Activated effector memory CD4-positive, alpha-beta T cell treated with Interleukin-2 at 50 U/mL for 16 hours (primary cell): ENCODE results near the gene SIRPA.

Experiments used
- DNase-seq: peaks from one replicate; pipeline ENCODE4 v3.0.0-alpha.2; 2020

The SIRPA gene

GRCh38 chr20:1952737-1953530 lies 57.7 kb downstream of the SIRPA start:
- no peak for DNase-seq

- no peak for DNase-seq
Measured at GRCh38 chr20:1953621-1954020, 58.4 kb downstream of the SIRPA start.

- no peak for DNase-seq
Measured at GRCh38 chr20:1955217-1955616, 60.0 kb downstream of the SIRPA start.

DNA sequence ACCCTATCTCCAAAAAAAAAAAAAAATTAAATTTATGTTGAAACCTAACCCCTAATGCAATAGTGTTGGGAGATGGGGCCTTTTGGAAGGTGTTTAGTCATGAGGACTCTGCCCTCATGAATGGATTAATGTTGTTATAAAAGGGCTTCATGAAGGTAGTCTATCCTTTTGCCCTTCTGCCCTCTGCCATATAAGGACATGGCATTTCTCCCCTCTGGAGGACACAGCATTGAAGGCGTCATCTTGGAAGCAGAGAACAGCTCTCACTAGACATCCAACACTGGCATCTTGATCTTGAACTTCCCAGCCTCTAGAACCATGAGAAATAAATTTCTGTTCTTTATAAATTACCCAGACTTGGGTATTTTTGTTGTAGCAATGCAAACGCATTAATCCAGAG lies 63.2 kb downstream of the SIRPA start:
- DNase-seq: no peak

DNA sequence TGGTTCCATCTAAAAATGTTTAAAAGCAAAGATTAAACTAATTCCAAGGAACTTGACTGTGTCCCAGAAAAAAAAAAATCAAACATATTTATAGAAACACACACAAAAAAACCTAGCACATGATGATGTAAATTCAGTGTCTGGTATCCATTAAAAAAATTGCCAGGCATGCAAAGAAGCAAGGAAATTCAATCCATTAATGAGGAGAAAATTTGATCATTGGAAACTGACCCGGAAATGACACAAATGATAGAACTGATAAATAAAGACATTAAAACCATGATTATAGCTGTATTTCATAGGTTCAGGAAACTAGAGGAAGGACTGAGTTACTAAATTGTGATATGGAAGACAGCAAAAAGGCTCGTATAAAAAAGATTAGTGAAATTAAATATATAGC lies 63.9 kb downstream of the SIRPA start:
- no peak for DNase-seq

DNA sequence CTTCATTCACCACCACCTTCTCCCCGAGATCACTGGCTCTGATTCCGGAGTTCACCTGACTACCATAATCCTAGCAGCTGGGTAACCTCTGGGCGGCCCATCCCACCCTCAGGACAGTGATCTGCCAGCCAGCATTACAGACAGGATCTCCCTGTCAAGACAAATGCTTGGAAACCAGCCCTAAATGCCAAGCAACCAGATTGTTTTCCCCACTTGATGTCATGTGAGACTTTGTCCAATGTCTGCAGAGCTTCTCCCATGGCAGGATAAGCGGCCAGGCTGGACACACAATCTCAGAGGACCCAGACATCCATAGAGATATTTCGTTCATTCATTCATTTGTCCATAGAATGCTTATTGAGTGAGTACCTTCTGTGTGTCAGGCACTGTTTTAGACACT lies 66.2 kb downstream of the SIRPA start:
- no peak for DNase-seq

DNA sequence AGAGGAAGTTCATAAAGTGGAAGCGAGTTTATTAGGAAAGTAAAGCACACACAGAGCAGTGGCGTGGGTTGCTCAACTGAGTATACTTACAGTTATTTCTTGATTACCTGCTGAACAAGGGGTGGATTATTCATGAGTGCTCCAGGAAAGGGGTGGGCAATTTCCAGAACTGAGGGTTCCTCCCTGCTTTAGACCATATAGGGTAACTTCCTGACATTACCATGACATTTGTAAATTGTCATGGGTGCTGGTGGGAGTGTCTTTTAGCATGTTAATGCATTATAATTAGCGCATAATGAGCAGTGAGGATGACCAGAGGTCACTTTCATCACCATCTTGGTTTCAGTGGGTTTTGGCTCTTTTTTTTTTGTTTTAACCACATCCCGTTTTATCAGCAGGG lies 68.9 kb downstream of the SIRPA start:
- no peak for DNase-seq

DNA sequence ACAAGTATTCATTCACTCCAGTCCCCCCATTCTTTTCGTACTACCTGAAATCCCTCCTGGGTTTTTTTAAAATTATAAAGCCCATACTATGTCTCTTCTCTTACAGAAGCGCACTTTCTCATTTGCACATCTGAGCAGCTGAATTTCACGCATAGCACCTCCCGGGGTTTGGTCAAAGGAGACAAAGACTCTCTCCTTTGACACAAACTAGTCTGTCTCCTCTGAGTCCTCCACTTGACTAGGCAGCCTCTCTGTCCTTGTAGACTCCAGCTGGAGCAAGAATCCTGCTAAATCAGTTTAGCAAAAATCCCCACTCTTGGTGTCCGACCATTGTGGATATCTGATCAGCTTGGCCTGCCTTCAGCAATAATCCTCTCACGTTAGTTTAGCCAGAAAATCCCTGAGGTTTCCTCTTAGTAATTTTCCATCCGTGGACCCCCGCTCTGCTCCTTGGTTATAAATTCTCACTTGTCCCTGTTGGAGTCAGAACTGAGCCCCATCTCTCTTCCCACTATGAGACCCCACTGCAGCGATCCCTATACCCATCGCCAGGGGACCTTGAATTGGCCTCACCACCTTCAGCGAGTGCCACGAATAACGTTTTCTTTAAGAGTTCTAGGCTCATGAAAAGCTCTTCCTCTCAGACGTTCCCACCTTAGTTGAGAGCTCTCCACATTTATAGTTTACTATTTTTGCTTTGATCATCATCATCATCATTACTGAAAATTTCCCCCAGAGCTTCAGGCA lies 69.6 kb downstream of the SIRPA start:
- DNase-seq: no peak

DNA sequence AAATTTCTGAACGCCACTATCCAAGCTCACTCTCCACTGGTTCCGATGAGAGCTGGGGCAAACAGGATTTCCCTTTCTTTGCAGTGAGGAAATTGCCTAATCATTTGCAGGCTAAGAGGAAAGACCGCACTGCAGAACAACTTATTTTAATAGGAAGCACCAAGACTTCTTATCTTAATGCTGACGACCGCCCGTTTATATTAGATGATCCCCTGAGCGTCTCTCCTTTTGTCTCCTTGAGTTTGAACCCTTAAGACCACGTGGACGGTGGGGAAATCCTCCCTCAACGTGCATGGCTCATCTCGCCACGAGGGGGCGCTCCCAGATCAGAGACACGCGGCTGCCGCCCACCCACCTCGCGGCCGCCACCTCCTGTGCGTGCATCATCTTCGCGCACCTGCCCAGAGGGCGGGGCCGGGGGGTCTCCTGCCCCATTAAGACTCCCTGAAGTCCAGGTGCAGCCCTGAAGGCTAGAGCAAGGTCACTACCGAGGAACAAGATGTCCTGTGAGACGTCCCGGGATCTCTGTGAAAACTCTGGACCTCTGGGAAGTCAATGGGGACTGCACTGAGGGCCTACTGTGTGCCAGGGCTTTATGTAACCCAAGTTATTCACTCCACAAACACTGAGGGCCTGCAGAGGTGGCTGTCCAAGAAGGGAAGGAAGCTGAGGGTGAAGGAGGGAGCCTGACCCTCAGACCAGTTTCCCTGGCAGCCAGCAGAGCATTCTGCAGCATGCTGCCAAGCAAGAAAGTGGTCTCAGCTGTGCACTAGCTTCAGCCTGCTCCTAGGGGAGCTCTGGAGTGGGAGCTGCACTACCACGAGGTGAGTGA lies 70.5 kb downstream of the SIRPA start:
- DNase-seq: peak; percentile 43

GRCh38 chr20:1968964-1969363 lies 73.8 kb downstream of the SIRPA start:
- no peak for DNase-seq

DNA sequence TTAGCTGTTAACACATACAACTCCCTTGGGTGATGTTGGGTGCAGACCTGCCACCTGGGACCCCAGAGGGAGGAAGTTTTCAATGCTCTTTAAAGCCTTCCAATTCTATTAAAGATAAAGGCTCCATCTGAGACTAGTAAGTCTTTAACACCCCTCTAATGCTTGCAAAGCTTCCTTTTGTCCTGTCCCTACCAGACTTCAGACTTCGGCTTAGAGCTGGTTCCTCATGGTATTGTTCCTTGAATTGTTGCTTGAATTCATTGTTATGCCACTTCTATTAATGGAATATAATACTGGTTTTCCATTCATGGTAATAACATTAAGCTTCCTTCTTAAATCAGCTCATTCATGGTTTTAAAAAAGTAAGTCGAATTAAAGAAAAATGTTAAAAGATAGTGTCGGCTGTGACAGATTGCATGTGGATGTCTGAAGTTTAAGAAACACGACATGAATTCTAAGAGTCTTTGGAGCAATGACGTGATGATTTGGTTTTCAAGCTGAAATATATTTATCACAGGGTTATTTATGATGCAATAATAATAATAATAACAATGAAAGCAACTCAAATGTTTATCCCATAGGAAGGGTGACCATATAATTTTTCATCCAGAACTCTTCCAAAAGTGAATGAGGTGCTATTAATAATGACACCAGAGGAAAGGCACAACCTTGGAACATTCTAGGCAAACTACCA lies 76.8 kb downstream of the SIRPA start:
- DNase-seq: no peak

DNA sequence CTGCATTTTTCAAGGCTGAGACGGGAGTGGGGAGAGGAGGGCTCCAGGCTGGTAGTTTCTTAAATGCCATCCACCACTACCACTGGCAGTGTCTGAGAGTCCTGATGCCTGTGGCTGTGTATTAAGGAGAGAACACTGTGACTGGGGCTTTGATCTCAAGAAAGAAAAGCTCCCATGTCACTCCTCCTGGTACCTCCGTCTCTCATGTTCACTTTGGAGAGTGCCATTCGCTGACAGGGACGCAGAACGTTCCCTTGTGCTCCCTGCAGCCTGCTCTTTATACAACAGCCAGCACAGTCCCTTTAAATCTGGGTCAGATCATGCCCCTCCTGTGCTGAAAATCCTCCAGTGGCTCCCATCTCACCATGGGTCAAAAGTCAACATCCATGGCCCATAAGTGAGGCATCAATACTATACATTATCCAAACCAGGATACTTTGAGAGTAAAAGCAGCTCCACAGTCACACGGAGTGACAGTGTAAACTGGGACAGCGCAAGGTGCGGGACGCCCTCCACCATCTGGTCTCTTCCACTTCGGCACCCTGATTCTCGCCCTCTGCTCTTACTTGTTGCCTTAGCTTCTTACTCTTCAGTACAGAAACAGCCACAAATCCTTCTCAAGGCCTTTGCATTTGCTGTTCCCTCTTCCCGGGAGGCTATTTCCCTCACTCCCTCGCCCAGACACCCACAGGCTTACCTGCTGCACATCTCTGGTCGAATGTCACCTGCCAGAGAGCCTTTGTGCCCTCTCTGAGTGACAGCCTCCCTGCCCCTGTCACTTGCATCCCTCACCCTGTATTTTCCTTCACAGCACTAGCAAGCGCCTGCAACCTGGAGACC lies 78.6 kb downstream of the SIRPA start:
- DNase-seq: no peak

DNA sequence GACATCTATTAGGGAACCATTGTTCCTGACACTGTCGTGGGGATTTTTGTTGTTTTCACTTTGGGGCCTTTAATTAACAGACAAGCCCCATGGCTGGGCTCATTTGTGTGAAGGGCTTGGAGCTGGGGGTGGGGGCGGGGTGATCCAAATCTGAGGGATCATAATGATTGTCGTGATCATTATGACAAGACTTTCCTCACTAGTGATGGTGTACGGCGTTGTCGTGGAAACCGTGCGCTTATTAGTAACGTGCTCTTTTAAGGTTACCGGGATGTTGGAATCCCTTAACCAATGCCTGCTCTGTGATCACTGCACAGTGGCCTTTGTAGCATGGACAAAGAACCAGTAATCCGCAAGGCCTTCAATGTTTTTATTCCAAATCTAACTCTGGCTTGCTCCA lies 80.1 kb downstream of the SIRPA start:
- DNase-seq: no peak

DNA sequence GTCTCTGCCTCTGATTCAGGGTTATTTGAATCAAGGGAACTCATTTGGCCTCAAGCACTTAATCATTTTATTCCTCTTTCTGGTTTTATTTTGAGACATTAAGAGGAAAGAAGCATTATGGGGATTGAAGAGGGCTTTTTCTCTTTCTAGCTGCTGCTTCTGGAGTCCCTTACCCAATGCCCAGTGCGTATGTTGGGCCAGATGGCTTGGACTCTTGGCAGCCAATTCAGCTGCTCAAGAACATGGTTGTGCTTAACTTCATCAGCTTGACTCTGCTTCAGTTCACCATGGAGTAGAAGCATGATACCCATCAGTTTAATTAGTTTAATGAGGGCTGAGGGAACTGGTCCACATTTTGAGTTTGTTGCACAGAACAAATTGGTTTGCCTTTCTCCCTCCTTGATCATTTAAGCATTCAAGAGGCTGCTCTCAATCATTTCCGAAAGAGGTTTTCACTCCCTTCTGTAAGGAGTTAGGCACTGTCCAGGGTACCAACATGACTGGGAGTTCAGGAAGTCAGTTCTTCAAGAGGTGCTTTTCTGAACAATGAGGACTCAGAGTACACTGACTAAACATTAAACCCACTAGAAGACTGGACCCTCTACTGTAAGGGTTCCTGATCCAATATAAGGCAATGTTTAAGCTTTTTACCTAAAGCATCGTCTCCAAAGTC lies 84.0 kb downstream of the SIRPA start:
- DNase-seq: no peak

- no peak for DNase-seq
Measured at GRCh38 chr20:1982686-1983085, 87.5 kb downstream of the SIRPA start.

DNA sequence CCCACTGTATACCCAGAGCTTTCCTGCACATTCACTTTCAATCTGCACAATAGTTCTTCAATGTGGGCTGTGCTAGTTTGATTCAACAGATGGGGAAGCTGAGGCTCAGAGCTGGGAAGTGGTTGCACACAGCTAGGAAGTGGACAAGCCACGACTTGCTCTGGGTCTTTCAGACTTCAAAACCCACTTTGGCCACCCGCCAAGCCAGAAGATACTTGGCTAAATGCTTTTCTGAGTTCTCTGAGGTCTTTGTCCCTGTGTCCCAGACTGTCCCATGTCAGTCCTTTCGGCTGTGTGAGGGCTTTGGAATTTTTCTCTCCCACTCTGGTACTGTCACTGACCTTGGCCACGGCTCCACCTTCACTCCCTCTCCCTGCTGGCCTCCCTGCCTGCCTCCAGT lies 88.1 kb downstream of the SIRPA start:
- DNase-seq: no peak

- DNase-seq: no peak
Measured at GRCh38 chr20:1987826-1988225, 92.6 kb downstream of the SIRPA start.
